Activated T-cell treated with anti-CD3 and anti-CD28 coated beads for 48 hours (primary cell): ENCODE measurements around the gene EMILIN3.

ENCODE experiments used
- DNase-seq: peaks from one replicate; pipeline ENCODE4 v3.0.0-alpha.2; 2020; ENCODE audit warnings: low read depth

The EMILIN3 gene

GRCh38 chr20:41392295-41392694 lies 25.7 kb upstream of the EMILIN3 start:
- no peak for DNase-seq

GRCh38 chr20:41391587-41392001 lies 25.0 kb upstream of the EMILIN3 start:
- no peak for DNase-seq

- no peak for DNase-seq
Observed at GRCh38 chr20:41390889-41391288, 24.3 kb upstream of the EMILIN3 start.

GRCh38 chr20:41387444-41387851 lies 20.8 kb upstream of the EMILIN3 start:
- no peak for DNase-seq

GRCh38 chr20:41386502-41387427 lies 20.1 kb upstream of the EMILIN3 start:
- no peak for DNase-seq

GRCh38 chr20:41382791-41383305 lies 16.2 kb upstream of the EMILIN3 start:
- no peak for DNase-seq

- DNase-seq, result no peak
Observed at GRCh38 chr20:41380551-41381193, 14.1 kb upstream of the EMILIN3 start.

GRCh38 chr20:41379551-41379950 lies 12.9 kb upstream of the EMILIN3 start:
- no peak for DNase-seq

GRCh38 chr20:41377275-41377674 lies 10.7 kb upstream of the EMILIN3 start:
- no peak for DNase-seq

GRCh38 chr20:41376349-41376748 lies 9.7 kb upstream of the EMILIN3 start:
- DNase-seq, result no peak

- DNase-seq, result no peak
Observed at GRCh38 chr20:41375846-41376245, 9.2 kb upstream of the EMILIN3 start.

GRCh38 chr20:41373931-41374920 lies 7.6 kb upstream of the EMILIN3 start:
- DNase-seq, result no peak

- DNase-seq, result no peak
Observed at GRCh38 chr20:41373251-41373783, 6.7 kb upstream of the EMILIN3 start.

GRCh38 chr20:41371371-41371770 lies 4.8 kb upstream of the EMILIN3 start:
- no peak for DNase-seq

- no peak for DNase-seq
Observed at GRCh38 chr20:41370176-41370575, 3.6 kb upstream of the EMILIN3 start.

GRCh38 chr20:41369673-41370072 lies 3.1 kb upstream of the EMILIN3 start:
- no peak for DNase-seq

- no peak for DNase-seq
Observed at GRCh38 chr20:41367956-41368355, 1.3 kb upstream of the EMILIN3 start.

- no peak for DNase-seq
Observed at GRCh38 chr20:41367393-41367695, 726 bp upstream of the EMILIN3 start.

GRCh38 chr20:41365777-41366545 lies 657 bp downstream of the EMILIN3 start:
- DNase-seq, result no peak

GRCh38 chr20:41364967-41365765 lies 1.5 kb downstream of the EMILIN3 start:
- DNase-seq, result no peak
